Muscle of back (tissue), 11 donors: ENCODE data around the gene NDUFV1. TPM values are rescaled to one million over a fixed set of nuclear protein-coding genes. Genes with fewer than 3 reads are reported as not detected.
A peak's percentile ranks its signal among the peaks of the same experiment; 100 is the strongest.
"Not testable (repeated sequence)": the region's sequence is repeated elsewhere in the genome, so short reads cannot be mapped to it uniquely, and the experiment has no call there.

Experiments used
- DNase-seq, 3 donors: peaks; one replicate each; pipeline versions ENCODE4 v3.0.0 to v3.0.0-alpha.2; 2013
- polyA plus RNA-seq, 10 donors: library from polyadenylated mRNA; unstranded; fragments of 120-200 nt; gene quantifications; one replicate each; pipeline ENCODE4 v1.2.1, GENCODE V29; 2013; ENCODE audit not compliant: insufficient read length in 10 of 10

NDUFV1 gene
- polyA plus RNA-seq, 10 donors: 115 to 158 (median 134) TPM

- not testable (repeated sequence) for DNase-seq
These were observed 17.1 kb downstream of the NDUFV1 start for GRCh38 chr11:67623795-67624194.

DNA sequence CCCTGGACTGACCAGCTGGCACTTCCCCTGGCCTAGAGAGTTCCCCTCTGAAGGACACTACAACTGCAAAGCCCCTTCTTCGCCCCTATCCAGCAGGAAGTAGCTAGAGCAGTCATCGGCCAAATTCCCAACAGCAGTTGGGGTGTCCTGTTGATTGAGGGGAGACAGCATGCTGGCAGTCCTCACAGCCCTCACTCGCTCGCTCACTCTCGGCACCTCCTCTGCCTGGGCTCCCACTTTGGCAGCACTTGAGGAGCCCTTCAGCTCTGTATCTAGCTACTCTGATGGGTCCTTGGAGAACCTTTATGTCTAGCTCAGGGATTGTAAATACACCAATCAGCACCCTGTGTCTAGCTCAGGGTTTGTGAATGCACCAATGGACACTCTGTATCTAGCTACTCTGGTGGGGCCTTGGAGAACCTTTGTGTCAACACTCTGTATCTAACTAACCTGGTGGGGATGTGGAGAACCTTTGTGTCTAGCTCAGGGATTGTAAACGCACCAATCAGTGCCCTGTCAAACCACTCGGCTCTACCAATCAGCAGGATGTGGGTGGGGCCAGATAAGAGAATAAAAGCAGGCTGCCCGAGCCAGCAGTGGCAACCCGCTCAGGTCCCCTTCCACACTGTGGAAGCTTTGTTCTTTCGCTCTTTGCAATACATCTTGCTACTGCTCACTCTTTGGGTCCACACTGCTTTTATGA is 19.5 kb downstream of the NDUFV1 start:
- DNase-seq: not testable (repeated sequence)

- no peak for DNase-seq
These were observed 20.2 kb downstream of the NDUFV1 start for GRCh38 chr11:67626970-67627369.

GRCh38 chr11:67627441-67627811 is 20.7 kb downstream of the NDUFV1 start:
- no peak for DNase-seq

GRCh38 chr11:67627812-67628624 is 21.3 kb downstream of the NDUFV1 start:
- no peak for DNase-seq

GRCh38 chr11:67628710-67629385 is 22.1 kb downstream of the NDUFV1 start:
- DNase-seq: no peak

- peak; percentile 71 to 93 (median 85) for DNase-seq
These were observed 22.9 kb downstream of the NDUFV1 start, which contains the start of gene NUDT8 for GRCh38 chr11:67629386-67630227. NUDT8 (minus strand) TSS chr11:67629937; CDS start chr11:67629911, 26 bp downstream.

GRCh38 chr11:67630228-67630942 is 23.6 kb downstream of the NDUFV1 start:
- peak; percentile 96 to 98 (median 97) for DNase-seq

DNA sequence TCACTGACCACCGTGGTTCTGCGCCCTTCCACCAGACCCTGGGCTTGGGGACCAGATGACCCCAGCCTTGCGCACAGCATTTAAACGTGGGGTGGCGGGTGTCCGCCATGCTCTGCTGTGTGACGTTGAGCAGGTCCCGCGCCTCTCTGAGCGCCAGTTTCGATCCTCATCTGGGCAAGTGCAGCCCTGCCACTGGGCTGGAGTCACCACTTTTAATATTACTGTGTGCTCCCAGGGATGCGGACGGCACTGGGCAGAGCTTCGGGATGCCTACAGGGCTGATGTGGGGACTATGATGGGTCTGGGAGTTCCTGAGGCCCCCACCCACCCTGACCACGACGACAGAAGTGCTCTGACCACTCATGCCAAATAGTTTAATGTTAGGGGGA is 24.2 kb downstream of the NDUFV1 start:
- DNase-seq: no peak

DNA sequence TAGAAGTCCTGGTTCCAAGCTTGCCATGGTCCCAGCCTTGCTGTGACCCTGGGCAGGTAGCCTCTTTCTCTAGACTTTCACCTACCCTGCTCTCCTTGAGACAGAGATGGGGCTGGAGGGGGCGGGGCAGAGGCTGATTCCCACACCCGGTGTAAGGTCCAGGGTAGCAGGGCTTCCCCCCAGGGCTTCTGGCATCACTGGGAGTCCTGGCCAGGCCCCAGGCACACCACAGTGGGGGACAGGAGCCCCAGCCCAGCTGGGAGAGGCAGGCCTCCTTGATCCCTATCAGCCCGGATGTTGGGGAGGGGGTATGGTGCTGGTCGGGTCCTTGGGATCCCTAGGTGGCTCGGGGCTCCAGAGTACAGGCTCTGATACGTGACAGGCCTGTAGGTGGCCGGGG is 24.7 kb downstream of the NDUFV1 start:
- no peak for DNase-seq

DNA sequence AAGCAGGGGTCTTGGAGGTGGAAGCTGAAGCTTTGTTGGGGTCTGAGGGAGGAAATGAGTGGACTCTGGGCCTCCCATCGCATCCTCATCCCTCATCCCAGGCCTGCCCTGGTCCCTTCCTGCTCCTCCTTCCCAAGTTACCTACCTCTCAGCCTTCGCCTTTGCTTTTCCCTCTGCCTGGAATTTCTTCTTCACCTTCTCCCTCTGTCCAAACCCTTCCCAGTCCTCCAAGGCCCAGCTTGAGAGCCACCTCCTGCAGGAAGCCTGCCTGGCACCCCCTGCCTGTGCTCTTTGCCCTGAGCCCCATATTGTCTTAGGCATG is 25.1 kb downstream of the NDUFV1 start:
- DNase-seq: no peak

DNA sequence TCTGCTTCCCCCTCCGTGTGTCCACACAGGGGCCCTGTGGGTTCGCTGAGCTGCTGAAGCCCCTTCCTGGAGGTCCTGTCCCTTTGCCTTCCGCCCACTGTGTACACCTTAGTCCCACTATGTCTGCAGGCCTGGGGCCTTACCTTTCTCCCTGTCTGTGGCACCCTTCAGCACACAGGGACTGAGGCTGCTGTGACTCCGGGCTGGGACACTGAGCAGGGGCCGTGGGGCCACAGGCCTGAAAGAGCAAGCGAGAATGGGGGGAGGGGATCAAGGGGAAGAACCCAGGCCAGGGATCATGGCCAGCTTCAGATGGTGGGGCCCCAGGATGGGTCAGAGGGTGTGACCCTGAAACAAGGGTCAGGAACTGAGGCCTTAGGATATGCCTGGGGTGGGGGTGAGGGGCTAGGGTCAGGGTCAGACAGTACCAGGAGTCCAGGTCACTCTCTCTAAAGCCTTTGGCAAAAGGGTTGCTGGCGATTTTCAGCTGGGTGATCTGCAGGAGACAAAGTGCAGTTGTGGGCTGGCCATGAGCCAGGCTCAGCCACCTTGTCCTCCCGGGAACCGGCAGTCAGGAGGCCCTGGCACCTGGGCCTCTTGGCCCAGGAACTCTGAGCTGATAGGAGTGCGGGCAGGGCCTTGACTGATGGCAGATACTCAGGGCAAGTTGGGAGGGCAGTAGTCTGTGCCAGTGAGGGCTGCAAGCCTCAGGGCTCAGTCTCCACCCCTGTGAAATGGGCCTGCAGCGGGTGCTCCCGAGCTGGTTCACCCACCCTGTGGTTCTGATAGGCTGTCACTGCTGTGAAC is 25.6 kb downstream of the NDUFV1 start:
- no peak for DNase-seq

DNA sequence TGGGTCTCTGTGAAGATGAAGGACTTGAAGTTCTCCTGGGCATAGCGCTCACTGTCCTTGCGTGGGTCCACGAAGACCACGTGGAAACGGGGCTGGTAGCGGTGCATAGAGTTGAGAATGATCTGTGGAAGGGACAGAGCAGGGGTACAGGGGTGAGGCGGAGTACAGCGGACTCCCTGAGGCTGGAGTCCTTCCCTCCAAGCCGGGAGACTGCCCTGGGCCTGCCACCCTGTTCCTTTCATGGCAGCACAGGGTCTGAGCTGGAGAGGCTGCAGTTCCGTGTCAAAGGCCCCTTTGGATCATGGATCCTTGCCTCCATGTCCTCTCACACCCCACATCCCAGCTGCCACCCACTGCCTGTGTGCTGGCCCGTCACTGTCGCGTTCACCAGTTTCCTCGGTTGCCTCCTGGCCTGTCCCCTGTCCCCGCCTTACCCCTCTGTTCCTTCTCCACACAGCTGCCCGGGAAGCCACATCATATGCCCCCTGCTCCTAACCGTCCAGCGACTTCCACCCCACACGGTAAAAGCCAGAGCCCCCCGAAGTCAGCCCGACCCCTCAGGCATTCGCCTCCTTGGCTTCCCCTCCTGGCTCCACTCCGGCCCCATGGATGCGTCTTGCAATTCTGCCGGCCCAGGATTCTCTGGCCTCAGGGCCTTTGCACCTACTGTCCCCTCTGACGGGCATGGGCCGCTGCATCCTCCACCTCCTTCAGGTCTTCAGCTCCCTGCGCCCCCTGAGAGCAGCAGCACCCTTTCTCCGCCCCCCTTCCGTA is 26.4 kb downstream of the NDUFV1 start:
- DNase-seq: no peak

GRCh38 chr11:67633758-67634365 is 27.1 kb downstream of the NDUFV1 start:
- no peak for DNase-seq

GRCh38 chr11:67634366-67635230 is 27.9 kb downstream of the NDUFV1 start:
- DNase-seq: no peak

DNA sequence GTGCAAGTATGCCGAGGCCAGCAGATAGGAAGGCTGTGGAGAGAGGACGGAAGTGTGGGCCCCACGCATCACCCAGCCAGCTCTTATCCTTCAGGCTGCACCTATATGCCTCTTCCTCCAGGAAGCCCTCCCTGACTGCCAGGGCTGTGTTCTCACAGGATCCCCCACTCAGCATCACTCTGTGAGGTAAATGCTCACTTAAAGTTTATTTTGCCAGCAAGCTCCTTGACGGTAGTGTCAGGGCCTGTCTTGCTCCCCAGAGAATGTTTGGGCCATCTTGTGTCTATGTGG is 28.4 kb downstream of the NDUFV1 start:
- no peak for DNase-seq

DNA sequence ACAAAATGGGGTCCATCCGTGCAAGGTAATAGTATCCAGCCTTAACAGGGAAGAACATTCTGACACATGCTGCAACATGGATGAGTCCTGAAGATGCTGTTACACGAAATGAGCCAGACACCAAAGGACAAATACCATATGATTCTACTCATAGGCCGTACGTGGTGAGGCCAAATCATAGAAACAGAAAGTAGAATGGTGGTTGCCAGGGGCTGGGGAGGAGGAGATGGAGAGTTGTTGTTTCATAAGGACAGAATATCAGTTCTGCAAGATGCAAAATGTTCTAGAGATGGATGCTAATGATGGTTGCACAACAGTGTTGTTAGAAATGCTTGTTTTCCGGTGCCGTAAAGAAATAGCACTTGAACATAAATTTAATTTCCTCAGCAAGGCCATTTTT is 30.2 kb downstream of the NDUFV1 start:
- DNase-seq: no peak

GRCh38 chr11:67637441-67637840 is 30.7 kb downstream of the NDUFV1 start:
- not testable (repeated sequence) for DNase-seq
